CD14-positive monocyte (primary cell): ENCODE data around the gene PKD1L1. TPM values are rescaled to one million over a fixed set of nuclear protein-coding genes. Genes with fewer than 3 reads are reported as not detected.

Source experiments
- DNase-seq, 3 donors: peaks; one replicate each; pipeline ENCODE4 v3.0.0-alpha.2; 2011 to 2022
- H2AFZ ChIP-seq: 2 replicates; pipeline ENCODE4 v1.6.0; 2012; ENCODE audit warnings: mild to moderate bottlenecking, low read depth, low read length, inconsistent platforms; ENCODE audit not compliant: insufficient read depth, poor library complexity, severe bottlenecking
- H3K27ac ChIP-seq, 2 donors: 1 replicate in 1 of 2; 2 replicates in 1 of 2; pipeline ENCODE4 v1.5.1; 2012 to 2013; ENCODE audit warnings: low read length in 2 of 2, control low read depth in 1 of 2, inconsistent platforms in 1 of 2, low read depth in 1 of 2, mild to moderate bottlenecking in 1 of 2
- H3K27me3 ChIP-seq, 2 donors: one replicate each; pipeline versions ENCODE4 v1.6.0 to v1.6.1; 2011 to 2013; ENCODE audit warnings: low read length in 2 of 2; ENCODE audit not compliant: control insufficient read depth in 2 of 2, insufficient read depth in 2 of 2
- H3K36me3 ChIP-seq, 2 donors: replicated peaks in 1 of 2; 1 replicate in 1 of 2; 2 replicates in 1 of 2; pipeline versions ENCODE4 v1.5.1 to v1.6.1; 2012 to 2013; ENCODE audit warnings: low read length in 2 of 2, control low read depth in 1 of 2, inconsistent platforms in 1 of 2, mild to moderate bottlenecking in 1 of 2; ENCODE audit not compliant: insufficient read depth in 2 of 2, control insufficient read depth in 1 of 2
- H3K4me1 ChIP-seq, 2 donors: 1 replicate in 1 of 2; 2 replicates in 1 of 2; pipeline versions ENCODE4 v1.5.1 to v1.6.1; 2012 to 2013; ENCODE audit warnings: low read length in 2 of 2, control low read depth in 1 of 2, inconsistent platforms in 1 of 2, mild to moderate bottlenecking in 1 of 2, moderate library complexity in 1 of 2; ENCODE audit not compliant: insufficient read depth in 2 of 2, control insufficient read depth in 1 of 2
- H3K4me2 ChIP-seq: replicated peaks from 2 replicates; pipeline ENCODE3; 2012; ENCODE audit warnings: low read length, moderate library complexity, mild to moderate bottlenecking; ENCODE audit not compliant: poor library complexity, severe bottlenecking; ENCODE audit errors: extremely low read depth
- H3K4me3 ChIP-seq, 3 experiments: fragments of 200-600 bp in 1 of 3; sonication (generic) in 1 of 3; replicated peaks in 1 of 3; 1 replicate in 2 of 3; 2 replicates in 1 of 3; pipeline ENCODE4 v1.5.1; 2011 to 2013; ENCODE audit warnings: low read length in 3 of 3, mild to moderate bottlenecking in 3 of 3, control low read depth in 2 of 3, low read depth in 2 of 3, inconsistent platforms in 1 of 3, moderate library complexity in 1 of 3
- H3K79me2 ChIP-seq: 2 replicates; pipeline ENCODE4 v1.6.0; 2012; ENCODE audit warnings: mild to moderate bottlenecking, control low read depth, inconsistent platforms, low read length, moderate library complexity; ENCODE audit not compliant: insufficient read depth
- H3K9ac ChIP-seq: 2 replicates; pipeline ENCODE4 v1.6.0; 2017; ENCODE audit warnings: low read length, mild to moderate bottlenecking; ENCODE audit not compliant: insufficient read depth, poor library complexity, severe bottlenecking
- H3K9me3 ChIP-seq, 2 donors: replicated peaks in 1 of 2; 1 replicate in 1 of 2; 2 replicates in 1 of 2; pipeline versions ENCODE4 v1.5.1 to v1.6.1; 2012 to 2013; ENCODE audit warnings: low read length in 2 of 2, control low read depth in 1 of 2; ENCODE audit not compliant: control insufficient read depth in 1 of 2, insufficient read depth in 1 of 2
- H4K20me1 ChIP-seq: 2 replicates; pipeline ENCODE4 v1.6.0; 2012; ENCODE audit warnings: mild to moderate bottlenecking, low read length, control low read depth, moderate library complexity; ENCODE audit not compliant: insufficient read depth
- H3K27ac Mint-ChIP-seq, 7 donors: one replicate each; pipeline ENCODE4 v1.8.0; 2020; ENCODE audit warnings: mild to moderate bottlenecking in 7 of 7, mixed read lengths in 7 of 7, moderate library complexity in 6 of 7, inconsistent platforms in 2 of 7
- H3K27me3 Mint-ChIP-seq, 3 donors: one replicate each; pipeline ENCODE4 v1.8.0; 2021 to 2022; ENCODE audit warnings: low read depth in 3 of 3, mild to moderate bottlenecking in 3 of 3, mixed read lengths in 3 of 3, moderate library complexity in 3 of 3, inconsistent platforms in 1 of 3
- H3K36me3 Mint-ChIP-seq, 2 donors: one replicate each; pipeline ENCODE4 v1.8.0; 2020; ENCODE audit warnings: mixed read lengths in 2 of 2, inconsistent platforms in 1 of 2, mild to moderate bottlenecking in 1 of 2
- H3K4me1 Mint-ChIP-seq: one replicate; pipeline ENCODE4 v1.8.0; 2020; ENCODE audit warnings: mild to moderate bottlenecking, mixed read lengths
- H3K4me3 Mint-ChIP-seq, 2 donors: one replicate each; pipeline ENCODE4 v1.8.0; 2020; ENCODE audit warnings: mild to moderate bottlenecking in 2 of 2, mixed read lengths in 2 of 2, moderate library complexity in 1 of 2
- H3K9me3 Mint-ChIP-seq, 7 donors: one replicate each; pipeline ENCODE4 v1.8.0; 2020 to 2022; ENCODE audit warnings: mixed read lengths in 7 of 7, mild to moderate bottlenecking in 6 of 7, moderate library complexity in 6 of 7, inconsistent platforms in 2 of 7
- CTCF ChIP-seq: fragments of 200-600 bp; IDR thresholded peaks from one replicate; pipeline ENCODE4 v1.8.0; 2022; ENCODE audit warnings: antibody characterized with exemption, mild to moderate bottlenecking
- WGBS: methylation state at CpG from one replicate; pipeline ENCODE4 v1.1.5; 2013; ENCODE audit warnings: missing lambda C conversion rate; ENCODE audit not compliant: insufficient coverage; 5-methylcytosine and 5-hydroxymethylcytosine counted together
- intact Hi-C, 2 donors: fragments of 100-400 bp; cut with micrococcal nuclease; formaldehyde crosslinking; loops; one replicate each; pipeline versions ENCODE4 v1.15.0 to v1.15.1; 2023
- polyA plus RNA-seq, 3 donors: library from polyadenylated mRNA; depleted of rRNA in 1 of 3; unstranded in 2 of 3; stranded (reverse) in 1 of 3; fragments of 300-500 nt in 2 of 3; fragments of >200 nt in 1 of 3; fragmentation: Illumina TruSeq in 2 of 3; gene quantifications; 1 replicate in 2 of 3; 2 replicates in 1 of 3; pipeline ENCODE4 v1.2.3, GENCODE V29; 2012 to 2021

Gene PKD1L1
- polyA plus RNA-seq, 3 donors, result 0.19 TPM; not detected in 2

GRCh38 chr7:47751043-47751442 is 197.2 kb downstream of the PKD1L1 start:
- H3K4me2 ChIP-seq, result no peak overlapping the region
- no peak overlapping the region for H3K27ac ChIP-seq
- H3K4me1 ChIP-seq, result no peaks in the 10 kb centered on the region
- Mint-ChIP-seq H3K36me3 (no peaks in the 10 kb centered on the region), H3K27ac (peak overlapping the region in 1 of 7 donors; percentile 86), H3K4me1 (no peaks in the 10 kb centered on the region), H3K9me3 (peaks cover 0 to 8% (median 3%) of the 10 kb centered on the region in 7 donors), H3K27me3 (peaks cover 0 to 5% (median 2%) of the 10 kb centered on the region in 3 donors), H3K4me3 (no peak overlapping the region)
- 72% methylated on average over 4 of the region's 5 CpGs for WGBS
- peaks cover 0 to 3% of the 10 kb centered on the region in 2 donors for H3K9me3 ChIP-seq
- no peak for TF ChIP-seq CTCF
- no peak overlapping the region for H3K9ac ChIP-seq
- intact Hi-C loops, result no loop called here
- no peaks in the 10 kb centered on the region for H4K20me1 ChIP-seq
- no peaks in the 10 kb centered on the region for H3K27me3 ChIP-seq
- peak overlapping the region; percentile 24 for H2AFZ ChIP-seq
- no peak overlapping the region for H3K4me3 ChIP-seq
- DNase-seq, result no peak
- no peaks in the 10 kb centered on the region for H3K36me3 ChIP-seq
- no peaks in the 10 kb centered on the region for H3K79me2 ChIP-seq

GRCh38 chr7:47748041-47748440 is 200.2 kb downstream of the PKD1L1 start:
- H3K4me3 Mint-ChIP-seq, result no peak overlapping the region
- DNase-seq, result no peak
- intact Hi-C loops, result no loop called here
- H3K4me1 Mint-ChIP-seq, result peaks cover 4% of the 10 kb centered on the region
- H3K27me3 Mint-ChIP-seq, result peaks cover 8 to 10% (median 9%) of the 10 kb centered on the region in 3 donors
- peaks cover 0 to 3% of the 10 kb centered on the region in 2 donors for H3K9me3 ChIP-seq
- H3K4me3 ChIP-seq, result no peak overlapping the region
- no peak overlapping the region for H3K4me2 ChIP-seq
- H2AFZ ChIP-seq, result no peak overlapping the region
- no peaks in the 10 kb centered on the region for H3K4me1 ChIP-seq
- H3K9me3 Mint-ChIP-seq, result peaks cover 0 to 10% (median 3%) of the 10 kb centered on the region in 7 donors
- H3K27me3 ChIP-seq, result peaks cover 0 to 7% of the 10 kb centered on the region in 2 donors
- no peaks in the 10 kb centered on the region for H3K36me3 Mint-ChIP-seq
- H3K27ac Mint-ChIP-seq, result no peak overlapping the region
- 92% methylated on average over 4 of the region's 7 CpGs for WGBS
- no peak overlapping the region for H3K27ac ChIP-seq
- H4K20me1 ChIP-seq, result no peaks in the 10 kb centered on the region
- H3K9ac ChIP-seq, result no peak overlapping the region
- no peaks in the 10 kb centered on the region for H3K36me3 ChIP-seq
- H3K79me2 ChIP-seq, result no peaks in the 10 kb centered on the region
- no peak for TF ChIP-seq CTCF
